Fibroblast of lung (primary cell): ENCODE results near the gene CRELD2.

Experiments
- EZH2 ChIP-seq: IDR thresholded peaks from 2 replicates; pipeline ENCODE4 v1.5.1; 2012; ENCODE audit warnings: low read length, control low read depth, mild to moderate bottlenecking; ENCODE audit errors: missing control alignments
- TF ChIP-seq, protein P1 (sequence below), 2 donors: IDR thresholded peaks in 1 of 2; conservative IDR thresholded peaks in 1 of 2; 1 replicate in 1 of 2; 2 replicates in 1 of 2; pipeline ENCODE4 v1.5.1; 2011 to 2012; ENCODE audit warnings: low read length in 2 of 2, control low read depth in 1 of 2, inconsistent platforms in 1 of 2, low read depth in 1 of 2, mild to moderate bottlenecking in 1 of 2

DNA sequence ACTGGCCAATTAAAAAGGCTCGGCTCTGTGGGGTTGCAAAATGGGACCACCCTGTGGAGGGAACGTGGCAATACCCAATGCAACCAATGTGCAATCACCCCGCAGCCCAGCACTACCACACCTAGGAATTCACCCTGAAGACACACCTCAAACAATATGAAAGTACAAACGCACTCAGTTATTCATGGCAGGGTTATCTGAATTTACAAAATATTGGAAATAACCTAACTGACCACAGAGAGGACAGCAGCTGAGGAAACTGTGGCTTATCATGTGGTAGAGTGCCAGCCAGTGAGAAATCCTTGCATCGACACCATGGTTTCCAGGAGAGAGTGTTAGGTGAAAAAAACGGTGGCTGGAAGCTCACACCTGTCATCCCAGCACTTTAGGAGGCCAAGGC, 18.9 kb upstream of the CRELD2 start:
- TF ChIP-seq, protein P1, sequence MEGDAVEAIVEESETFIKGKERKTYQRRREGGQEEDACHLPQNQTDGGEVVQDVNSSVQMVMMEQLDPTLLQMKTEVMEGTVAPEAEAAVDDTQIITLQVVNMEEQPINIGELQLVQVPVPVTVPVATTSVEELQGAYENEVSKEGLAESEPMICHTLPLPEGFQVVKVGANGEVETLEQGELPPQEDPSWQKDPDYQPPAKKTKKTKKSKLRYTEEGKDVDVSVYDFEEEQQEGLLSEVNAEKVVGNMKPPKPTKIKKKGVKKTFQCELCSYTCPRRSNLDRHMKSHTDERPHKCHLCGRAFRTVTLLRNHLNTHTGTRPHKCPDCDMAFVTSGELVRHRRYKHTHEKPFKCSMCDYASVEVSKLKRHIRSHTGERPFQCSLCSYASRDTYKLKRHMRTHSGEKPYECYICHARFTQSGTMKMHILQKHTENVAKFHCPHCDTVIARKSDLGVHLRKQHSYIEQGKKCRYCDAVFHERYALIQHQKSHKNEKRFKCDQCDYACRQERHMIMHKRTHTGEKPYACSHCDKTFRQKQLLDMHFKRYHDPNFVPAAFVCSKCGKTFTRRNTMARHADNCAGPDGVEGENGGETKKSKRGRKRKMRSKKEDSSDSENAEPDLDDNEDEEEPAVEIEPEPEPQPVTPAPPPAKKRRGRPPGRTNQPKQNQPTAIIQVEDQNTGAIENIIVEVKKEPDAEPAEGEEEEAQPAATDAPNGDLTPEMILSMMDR (conservative IDR thresholded peaks at IDR 0.05 in 1 of 2, IDR thresholded peaks at IDR 0.05 in 1 of 2; ENCODE audit: low read depth in 1 of 2, low read length in 2 of 2) = no peak
- TF ChIP-seq EZH2 = no peak
